VCaP (cell line): ENCODE results near the gene CSRNP2.

Experiments used
- H3K27ac ChIP-seq: fragments of 450-650 bp; 2 replicates; pipeline ENCODE4 v1.5.1; 2017
- CTCF ChIP-seq: fragments of 450-650 bp; conservative IDR thresholded peaks from 2 replicates; pipeline ENCODE4 v1.5.1; 2017; ENCODE audit warnings: mild to moderate bottlenecking, moderate library complexity

CSRNP2 gene

GRCh38 chr12:51076236-51076930 is 7.0 kb downstream of the CSRNP2 start:
- no peak for TF ChIP-seq CTCF
- no peak overlapping the region for H3K27ac ChIP-seq

DNA sequence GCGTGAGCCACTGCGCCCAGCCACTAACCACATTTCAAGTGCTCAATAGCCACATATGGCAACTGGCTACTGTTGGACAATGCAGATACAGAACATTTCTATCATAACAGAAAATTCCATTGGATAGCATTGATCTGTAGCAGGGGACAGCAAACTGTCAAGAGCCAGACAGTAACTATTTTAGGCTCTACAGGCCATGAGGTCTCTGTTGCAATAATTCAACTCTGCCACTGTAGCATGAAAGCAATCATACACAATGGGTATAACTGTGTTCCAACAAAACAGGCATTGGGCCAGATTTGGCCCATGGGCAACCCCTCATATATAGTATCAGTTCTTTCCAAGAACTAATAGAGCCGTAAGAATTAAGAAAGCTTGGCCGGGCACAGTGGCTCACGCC is 8.0 kb downstream of the CSRNP2 start:
- H3K27ac ChIP-seq, result no peak overlapping the region
- TF ChIP-seq CTCF, result no peak

- no peak overlapping the region for H3K27ac ChIP-seq
Observed at GRCh38 chr12:51071663-51072062, 11.7 kb downstream of the CSRNP2 start.

GRCh38 chr12:51070004-51070403 is 13.4 kb downstream of the CSRNP2 start:
- no peak overlapping the region for H3K27ac ChIP-seq
- no peak for TF ChIP-seq CTCF

More at GRCh38 chr12:51071663-51072062, 11.7 kb downstream of the CSRNP2 start:
- no peak for TF ChIP-seq CTCF

DNA sequence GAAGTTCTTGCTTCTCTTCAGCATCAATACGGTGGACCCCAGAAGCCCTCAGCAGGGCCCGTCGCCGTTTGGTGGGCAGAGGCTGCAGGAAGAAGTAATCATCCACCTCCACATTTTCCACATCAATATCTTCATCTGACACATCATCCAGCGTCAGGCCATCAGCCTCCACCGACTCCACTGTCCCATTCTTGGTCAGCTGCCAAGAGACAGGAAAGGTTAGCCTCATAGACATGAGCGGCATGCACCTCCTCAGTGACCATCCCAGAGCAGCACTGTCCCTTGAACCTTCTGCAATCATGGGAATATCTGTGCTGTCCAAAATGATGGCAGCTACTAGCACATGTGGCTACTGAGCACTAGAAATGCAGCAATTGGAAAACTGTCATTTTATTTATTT is 15.6 kb downstream of the CSRNP2 start:
- no peak for TF ChIP-seq CTCF
- no peak overlapping the region for H3K27ac ChIP-seq

GRCh38 chr12:51067229-51067628 is 16.2 kb downstream of the CSRNP2 start:
- no peak overlapping the region for H3K27ac ChIP-seq
- no peak for TF ChIP-seq CTCF

DNA sequence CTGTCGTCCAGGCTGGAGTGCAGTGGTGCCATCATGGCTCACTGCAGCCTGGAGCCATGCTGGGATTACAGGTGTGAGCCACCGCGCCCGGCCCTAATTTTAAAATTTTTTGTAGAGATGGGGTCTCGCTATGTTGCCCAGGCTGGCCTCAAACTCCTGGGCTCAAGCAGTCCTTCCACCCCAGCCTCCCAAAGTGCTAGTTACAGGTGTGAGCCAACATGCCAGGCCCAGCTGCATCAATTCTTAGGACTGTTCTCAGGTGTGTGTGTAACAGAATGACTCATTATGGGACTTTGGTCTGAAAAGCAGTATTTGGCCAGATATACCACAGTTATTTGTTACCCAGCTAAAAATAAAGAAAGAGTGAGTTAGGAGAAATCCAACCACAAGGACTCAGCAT is 17.9 kb downstream of the CSRNP2 start:
- no peak for TF ChIP-seq CTCF
- H3K27ac ChIP-seq, result peak overlapping the region; percentile 54
